Mesothelial cell of epicardium (in vitro differentiated cells): ENCODE data around the gene RETSAT. TPM values are rescaled to one million over a fixed set of nuclear protein-coding genes. Genes with fewer than 3 reads are reported as not detected.
"Not testable (repeated sequence)": the region's sequence is repeated elsewhere in the genome, so short reads cannot be mapped to it uniquely, and the experiment has no call there.

Source experiments
- DNase-seq, 2 experiments: peaks; one replicate each; pipeline ENCODE4 v3.0.0; 2021; ENCODE audit warnings: low spot score in 2 of 2; ENCODE audit not compliant: unreplicated experiment in 2 of 2
- H3K27ac Mint-ChIP-seq: 2 replicates; pipeline ENCODE4 v1.8.0; 2021; ENCODE audit warnings: mixed read lengths
- H3K27me3 Mint-ChIP-seq: 2 replicates; pipeline ENCODE4 v1.8.0; 2021; ENCODE audit warnings: low read depth, mixed read lengths
- H3K36me3 Mint-ChIP-seq: 2 replicates; pipeline ENCODE4 v1.8.0; 2021; ENCODE audit warnings: mixed read lengths
- H3K4me1 Mint-ChIP-seq: 2 replicates; pipeline ENCODE4 v1.8.0; 2021; ENCODE audit warnings: mixed read lengths
- H3K4me3 Mint-ChIP-seq: 2 replicates; pipeline ENCODE4 v1.8.0; 2021; ENCODE audit warnings: mild to moderate bottlenecking, moderate library complexity, mixed read lengths
- H3K9me3 Mint-ChIP-seq: 2 replicates; pipeline ENCODE4 v1.8.0; 2021; ENCODE audit warnings: mixed read lengths
- CTCF ChIP-seq: fragments of 200-600 bp; sonication (generic); IDR thresholded peaks from one replicate; pipeline ENCODE4 v1.5.0; 2021; ENCODE audit warnings: antibody characterized with exemption; ENCODE audit not compliant: unreplicated experiment
- total RNA-seq: library from RNA; stranded (reverse); gene quantifications from 3 replicates; pipeline ENCODE4 v1.2.1, GENCODE V29; 2021

The RETSAT gene
- total RNA-seq, 1 donor from 2014 or later, result 27.4 TPM

GRCh38 chr2:85327822-85328617, 26.3 kb downstream of the RETSAT start, which contains the start of gene TGOLN2:
Gene TGOLN2, minus strand, starts transcription at chr2:85327989. Its CDS starts 27 bp downstream, at chr2:85327962.
- no peak for TF ChIP-seq CTCF
- peak; percentile 90 to 91 for DNase-seq
- peaks cover 10% of the 10 kb centered on the region for H3K36me3 Mint-ChIP-seq

GRCh38 chr2:85327160-85327821, 27.0 kb downstream of the RETSAT start:
- DNase-seq, result peak in 1 of 2 experiments; percentile 47
- H3K36me3 Mint-ChIP-seq, result peaks cover 17% of the 10 kb centered on the region
- no peak for TF ChIP-seq CTCF

More at GRCh38 chr2:85327822-85328617, 26.3 kb downstream of the RETSAT start, which contains the start of gene TGOLN2:
- Mint-ChIP-seq H3K9me3 (no peaks in the 10 kb centered on the region), H3K27ac (peak within 1 kb of the TSS; percentile 95), H3K27me3 (no peaks in the 10 kb centered on the region), H3K4me3 (peak within 1 kb of the TSS; percentile 88), H3K4me1 (peaks cover 32% of the 10 kb centered on the region)

GRCh38 chr2:85326406-85327159, 27.7 kb downstream of the RETSAT start:
- H3K27ac Mint-ChIP-seq, result no peak overlapping the region
- H3K4me1 Mint-ChIP-seq, result peaks cover 32% of the 10 kb centered on the region
- peak overlapping the region; percentile 88 for H3K4me3 Mint-ChIP-seq
- no peaks in the 10 kb centered on the region for H3K9me3 Mint-ChIP-seq
- peaks cover 24% of the 10 kb centered on the region for H3K36me3 Mint-ChIP-seq
- H3K27me3 Mint-ChIP-seq, result no peaks in the 10 kb centered on the region
- DNase-seq, result no peak
- TF ChIP-seq CTCF, result no peak

More at GRCh38 chr2:85327160-85327821, 27.0 kb downstream of the RETSAT start:
- Mint-ChIP-seq H3K27ac (peak overlapping the region; percentile 95), H3K27me3 (no peaks in the 10 kb centered on the region), H3K4me3 (peak overlapping the region; percentile 88), H3K4me1 (peaks cover 32% of the 10 kb centered on the region), H3K9me3 (no peaks in the 10 kb centered on the region)

- no peak for TF ChIP-seq CTCF
- Mint-ChIP-seq H3K27me3 (no peaks in the 10 kb centered on the region), H3K4me1 (peaks cover 32% of the 10 kb centered on the region), H3K36me3 (peaks cover 34% of the 10 kb centered on the region), H3K9me3 (no peaks in the 10 kb centered on the region), H3K27ac (no peak overlapping the region), H3K4me3 (peak overlapping the region; percentile 88)
- no peak for DNase-seq
Observed at GRCh38 chr2:85325466-85325811, 28.9 kb downstream of the RETSAT start.

GRCh38 chr2:85324639-85325465, 29.5 kb downstream of the RETSAT start:
- Mint-ChIP-seq H3K27ac (peak overlapping the region; percentile 54), H3K4me3 (peak overlapping the region; percentile 88), H3K36me3 (peaks cover 38% of the 10 kb centered on the region), H3K4me1 (peaks cover 32% of the 10 kb centered on the region), H3K27me3 (no peaks in the 10 kb centered on the region), H3K9me3 (no peaks in the 10 kb centered on the region)
- no peak for DNase-seq
- TF ChIP-seq CTCF, result no peak

GRCh38 chr2:85323988-85324367, 30.4 kb downstream of the RETSAT start:
- DNase-seq, H3K9me3 Mint-ChIP-seq, H3K4me3 Mint-ChIP-seq, H3K27me3 Mint-ChIP-seq, H3K27ac Mint-ChIP-seq: not testable (repeated sequence)
- Mint-ChIP-seq H3K36me3 (peaks cover 43% of the 10 kb centered on the region), H3K4me1 (peaks cover 32% of the 10 kb centered on the region)
